GM12878 (cell line): ENCODE measurements around the gene OTOGL. TPM values are rescaled to one million over a fixed set of nuclear protein-coding genes. Genes with fewer than 3 reads are reported as not detected.
"Not testable (repeated sequence)": the region's sequence is repeated elsewhere in the genome, so short reads cannot be mapped to it uniquely, and the experiment has no call there.

Experiments
- ATAC-seq: fragments of 200-7000 bp; cut with Tn5 transposase; 3 replicates; pipeline ENCODE4 v1.9.1; 2020; ENCODE audit warnings: mild to moderate bottlenecking, moderate library complexity
- BruUV-seq: library from RNA; stranded (reverse); fragments of 400-500 nt; replicated peaks from 2 replicates; lab custom pipeline; 2021; lab: Mats Ljungman, UMichigan
- CTCF ChIA-PET: fragments of 300-600 bp; sonication (Branson Sonifier 250); formaldehyde crosslinking; extraction: SDS; loops from one replicate; lab custom pipeline; 2021; ENCODE audit warnings: inconsistent platforms; lab: Yijun Ruan, JAX
- POLR2A ChIA-PET: fragments of 350-600 bp; formaldehyde crosslinking; extraction: SDS; loops from one replicate; lab custom pipeline; 2021; ENCODE audit warnings: inconsistent platforms; lab: Charles Lee
- RAD21 ChIA-PET: fragments of 300-600 bp; sonication (Branson Sonifier 250); formaldehyde crosslinking; loops from one replicate; lab custom pipeline; 2023; ENCODE audit warnings: antibody characterized with exemption; ENCODE audit not compliant: unreplicated experiment; lab: Charles Lee
- SMC1A ChIA-PET: fragments of 300-600 bp; sonication (Branson Sonifier 250); formaldehyde crosslinking; loops from one replicate; lab custom pipeline; 2023; ENCODE audit not compliant: unreplicated experiment, uncharacterized antibody; lab: Charles Lee
- DNase-seq: peaks from one replicate; pipeline ENCODE4 v3.0.0-alpha.2; 2011; ENCODE audit warnings: low read depth, low spot score
- FAIRE-seq: peaks from 3 replicates; lab custom pipeline; 2011; peaks lifted over from hg19 to GRCh38; lab: Jason Lieb, UNC
- H2AFZ ChIP-seq: 2 replicates; pipeline ENCODE4 v1.6.0; 2011; ENCODE audit warnings: low read depth, low read length, control low read depth; ENCODE audit not compliant: control insufficient read depth
- H3K27ac ChIP-seq: 2 replicates; pipeline ENCODE4 v1.5.1; 2011; ENCODE audit warnings: control low read depth; ENCODE audit not compliant: control insufficient read depth, insufficient read depth
- H3K27me3 ChIP-seq, 2 experiments: replicated peaks in 1 of 2; 2 replicates each; pipeline versions ENCODE4 v1.6.0 to v1.6.1; 2011; ENCODE audit warnings: low read length in 1 of 2; ENCODE audit not compliant: control insufficient read depth in 2 of 2, insufficient read depth in 2 of 2
- H3K36me3 ChIP-seq, 2 experiments: 2 replicates each; pipeline ENCODE4 v1.5.1; 2011; ENCODE audit warnings: low read length in 1 of 2; ENCODE audit not compliant: control insufficient read depth in 2 of 2, insufficient read depth in 2 of 2
- H3K4me1 ChIP-seq: 2 replicates; pipeline ENCODE4 v1.6.1; 2011; ENCODE audit warnings: mild to moderate bottlenecking, low read length, moderate library complexity, mixed read lengths; ENCODE audit not compliant: control insufficient read depth, insufficient read depth
- H3K4me2 ChIP-seq: 2 replicates; pipeline ENCODE4 v1.6.0; 2011; ENCODE audit warnings: control low read depth; ENCODE audit not compliant: control insufficient read depth, insufficient read depth
- H3K4me3 ChIP-seq: fragments of 200-600 bp; sonication (generic); 2 replicates; pipeline ENCODE4 v1.5.1; 2016
- H3K79me2 ChIP-seq: 2 replicates; pipeline ENCODE4 v1.6.0; 2011; ENCODE audit warnings: low read length; ENCODE audit not compliant: control insufficient read depth, insufficient read depth
- H3K9ac ChIP-seq: 2 replicates; pipeline ENCODE4 v1.8.0; 2011; ENCODE audit warnings: low read length, control low read depth, mixed read lengths; ENCODE audit not compliant: control insufficient read depth, insufficient read depth
- H3K9me3 ChIP-seq: replicated peaks from 3 replicates; pipeline ENCODE4 v1.5.1; 2011; ENCODE audit warnings: mild to moderate bottlenecking, low read length; ENCODE audit not compliant: control insufficient read depth, insufficient read depth
- H4K20me1 ChIP-seq: 2 replicates; pipeline ENCODE4 v1.6.0; 2011; ENCODE audit not compliant: control insufficient read depth, insufficient read depth
- JUND ChIP-seq: IDR thresholded peaks from 2 replicates; pipeline ENCODE4 v1.6.1; 2012; ENCODE audit warnings: low read depth, mild to moderate bottlenecking, low read length, improper control_type of control experiment, moderate library complexity
- WGBS: methylation state at CpG from one replicate; pipeline ENCODE4 v1.1.6; 2016; ENCODE audit warnings: low lambda C conversion rate; ENCODE audit not compliant: insufficient replicate concordance, insufficient coverage; ENCODE audit errors: missing lambda C conversion rate; 5-methylcytosine and 5-hydroxymethylcytosine counted together
- in situ Hi-C: fragments of 300-500 bp; cut with MboI; formaldehyde crosslinking; loops from 9 replicates; pipeline ENCODE4 v1.14.3; 2018; ENCODE audit warnings: mixed read lengths
- intact Hi-C: fragments of 100-400 bp; cut with micrococcal nuclease; formaldehyde crosslinking; loops from one replicate; pipeline ENCODE4 v1.14.2; 2022; ENCODE audit not compliant: unreplicated experiment
- polyA plus RNA-seq, 11 experiments: library from polyadenylated mRNA; depleted of rRNA in 4 of 11; unstranded in 6 of 11; stranded (reverse) in 5 of 11; fragments of >200 nt; fragmentation: Nextera tagmentation in 4 of 11; fragmentation: Illumina TruSeq in 1 of 11; extraction: Ambion mirVana in 4 of 11; extraction: Trizol in 1 of 11; gene quantifications; 1 replicate in 1 of 11; 2 replicates in 10 of 11; pipeline versions ENCODE4 v1.2.1 to v1.2.3, GENCODE V29; 2011 to 2016; ENCODE audit warnings: inconsistent platforms in 2 of 11, missing spikeins in 2 of 11, low read depth in 1 of 11
- total RNA-seq, 4 experiments: library from RNA; depleted of rRNA in 3 of 4; stranded (reverse); fragments of >200 nt in 3 of 4; fragmentation: Illumina TruSeq in 1 of 4; extraction: Trizol in 1 of 4; gene quantifications; 2 replicates each; pipeline versions ENCODE4 v1.2.1 to v1.2.3, GENCODE V29; 2013 to 2021
- TF ChIP-seq, protein P1 (sequence below): fragments of 450-650 bp; formaldehyde crosslinking; IDR thresholded peaks from 2 replicates; pipeline ENCODE4 v1.4.0; 2022; ENCODE audit warnings: mild to moderate bottlenecking, moderate library complexity
- TF ChIP-seq, protein P2 (sequence below): fragments of 450-650 bp; IDR thresholded peaks from 2 replicates; pipeline ENCODE4 v1.6.1; 2014; ENCODE audit warnings: mild to moderate bottlenecking

Gene OTOGL
- total and polyA plus RNA-seq, 10 of the 15 experiments (the other 5 are each of a cell fraction or from before 2014, with no cell fraction given), result 0.04 to 3.7 (median 0.27) TPM

DNA sequence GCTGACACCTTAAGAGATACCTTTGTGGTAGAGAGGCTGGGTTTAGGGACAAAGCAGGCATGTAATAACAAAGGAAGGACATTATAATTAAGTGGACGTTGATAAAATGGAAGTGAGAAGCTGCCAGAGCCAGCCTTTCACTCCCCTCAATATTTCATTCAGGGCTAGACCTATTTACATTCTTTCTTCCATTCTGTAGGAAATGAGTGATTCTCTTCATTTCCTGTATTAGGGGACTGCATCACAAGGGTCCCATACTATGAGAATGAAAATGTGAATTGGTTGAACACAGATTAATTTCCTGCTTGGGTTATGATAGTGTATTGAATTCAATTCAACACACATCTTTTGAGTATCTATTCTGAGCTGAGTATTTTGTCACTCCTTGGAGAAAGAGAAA, 143.0 kb downstream of the OTOGL start:
- Histone ChIP-seq H2AFZ (no peak overlapping the region), H3K36me3 (no peaks in the 10 kb centered on the region), H3K4me2 (no peak overlapping the region), H4K20me1 (no peaks in the 10 kb centered on the region), H3K9ac (no peak overlapping the region), H3K79me2 (no peaks in the 10 kb centered on the region), H3K4me1 (no peaks in the 10 kb centered on the region), H3K9me3 (no peaks in the 10 kb centered on the region), H3K27ac (no peak overlapping the region), H3K27me3 (no peaks in the 10 kb centered on the region), H3K4me3 (no peak overlapping the region)
- intact Hi-C loops (no loop called here), in situ Hi-C loops (no loop called here)
- RAD21 ChIA-PET, result no interaction called here
- POLR2A ChIA-PET, result no interaction called here
- FAIRE-seq, result no peak
- CTCF ChIA-PET, result no interaction called here
- ATAC-seq, result no peak
- no peak for TF ChIP-seq JUND
- TF ChIP-seq, protein P1, sequence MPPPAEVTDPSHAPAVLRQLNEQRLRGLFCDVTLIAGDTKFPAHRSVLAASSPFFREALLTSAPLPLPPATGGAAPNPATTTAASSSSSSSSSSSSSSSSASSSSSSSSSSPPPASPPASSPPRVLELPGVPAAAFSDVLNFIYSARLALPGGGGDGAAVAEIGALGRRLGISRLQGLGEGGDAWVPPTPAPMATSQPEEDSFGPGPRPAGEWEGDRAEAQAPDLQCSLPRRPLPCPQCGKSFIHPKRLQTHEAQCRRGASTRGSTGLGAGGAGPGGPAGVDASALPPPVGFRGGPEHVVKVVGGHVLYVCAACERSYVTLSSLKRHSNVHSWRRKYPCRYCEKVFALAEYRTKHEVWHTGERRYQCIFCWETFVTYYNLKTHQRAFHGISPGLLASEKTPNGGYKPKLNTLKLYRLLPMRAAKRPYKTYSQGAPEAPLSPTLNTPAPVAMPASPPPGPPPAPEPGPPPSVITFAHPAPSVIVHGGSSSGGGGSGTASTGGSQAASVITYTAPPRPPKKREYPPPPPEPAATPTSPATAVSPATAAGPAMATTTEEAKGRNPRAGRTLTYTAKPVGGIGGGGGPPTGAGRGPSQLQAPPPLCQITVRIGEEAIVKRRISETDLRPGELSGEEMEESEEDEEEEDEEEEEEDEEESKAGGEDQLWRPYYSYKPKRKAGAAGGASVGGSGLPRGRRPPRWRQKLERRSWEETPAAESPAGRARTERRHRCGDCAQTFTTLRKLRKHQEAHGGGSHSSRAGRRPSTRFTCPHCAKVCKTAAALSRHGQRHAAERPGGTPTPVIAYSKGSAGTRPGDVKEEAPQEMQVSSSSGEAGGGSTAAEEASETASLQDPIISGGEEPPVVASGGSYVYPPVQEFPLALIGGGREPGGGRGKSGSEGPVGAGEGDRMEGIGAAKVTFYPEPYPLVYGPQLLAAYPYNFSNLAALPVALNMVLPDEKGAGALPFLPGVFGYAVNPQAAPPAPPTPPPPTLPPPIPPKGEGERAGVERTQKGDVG, result no peak
- TF ChIP-seq, protein P2, sequence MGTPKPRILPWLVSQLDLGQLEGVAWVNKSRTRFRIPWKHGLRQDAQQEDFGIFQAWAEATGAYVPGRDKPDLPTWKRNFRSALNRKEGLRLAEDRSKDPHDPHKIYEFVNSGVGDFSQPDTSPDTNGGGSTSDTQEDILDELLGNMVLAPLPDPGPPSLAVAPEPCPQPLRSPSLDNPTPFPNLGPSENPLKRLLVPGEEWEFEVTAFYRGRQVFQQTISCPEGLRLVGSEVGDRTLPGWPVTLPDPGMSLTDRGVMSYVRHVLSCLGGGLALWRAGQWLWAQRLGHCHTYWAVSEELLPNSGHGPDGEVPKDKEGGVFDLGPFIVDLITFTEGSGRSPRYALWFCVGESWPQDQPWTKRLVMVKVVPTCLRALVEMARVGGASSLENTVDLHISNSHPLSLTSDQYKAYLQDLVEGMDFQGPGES, result no peak
- BruUV-seq, result no TSS peak
- WGBS, result 43% methylated on average over 1 of the region's 1 CpG
- SMC1A ChIA-PET, result no interaction called here
- no peak for DNase-seq

DNA sequence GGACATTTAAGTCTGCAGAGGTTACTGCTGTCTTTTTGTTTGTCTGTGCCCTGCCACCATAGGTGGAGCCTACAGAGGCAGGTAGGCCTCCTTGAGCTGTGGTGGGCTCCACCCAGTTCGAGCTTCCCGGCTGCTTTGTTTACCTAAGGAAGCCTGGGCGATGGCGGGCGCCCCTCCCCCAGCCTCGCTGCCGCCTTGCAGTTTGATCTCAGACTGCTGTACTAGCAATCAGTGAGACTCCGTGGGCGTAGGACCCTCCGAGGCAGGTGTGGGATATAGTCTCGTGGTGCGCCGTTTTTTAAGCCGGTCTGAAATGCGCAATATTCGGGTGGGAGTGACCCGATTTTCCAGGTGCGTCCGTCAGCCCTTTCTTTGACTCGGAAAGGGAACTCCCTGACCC, 150.2 kb downstream of the OTOGL start:
- H3K27ac ChIP-seq, FAIRE-seq, H3K79me2 ChIP-seq, in situ Hi-C loops, DNase-seq, H3K4me1 ChIP-seq, H3K4me2 ChIP-seq, intact Hi-C loops, CTCF ChIA-PET, POLR2A ChIA-PET, H3K27me3 ChIP-seq, SMC1A ChIA-PET, H3K9ac ChIP-seq, H3K36me3 ChIP-seq, H2AFZ ChIP-seq, RAD21 ChIA-PET, H3K9me3 ChIP-seq, ATAC-seq, H3K4me3 ChIP-seq, H4K20me1 ChIP-seq, BruUV-seq: not testable (repeated sequence)
- WGBS, result 71% methylated on average over 11 of the region's 20 CpGs
